ENCODE data around the gene ACSBG1.
"Not testable (repeated sequence)": the region's sequence is repeated elsewhere in the genome, so short reads cannot be mapped to it uniquely, and the experiment has no call there.

Gene ACSBG1

GRCh38 chr15:78170848-78171773 is 63.3 kb downstream of the ACSBG1 start:
- in situ Hi-C loops (cut with MboI; ENCODE audit: low sequenced_read_pairs) = no loop called here

GRCh38 chr15:78168608-78169007 is 65.8 kb downstream of the ACSBG1 start:
- in situ Hi-C loops (cut with MboI; ENCODE audit: low sequenced_read_pairs) = no loop called here

GRCh38 chr15:78167227-78167888 is 67.0 kb downstream of the ACSBG1 start:
- in situ Hi-C loops (cut with MboI; ENCODE audit: low sequenced_read_pairs) = no loop called here

- in situ Hi-C loops (cut with MboI; ENCODE audit: low sequenced_read_pairs) = no loop called here
Measured at GRCh38 chr15:78164010-78164409, 70.4 kb downstream of the ACSBG1 start.

GRCh38 chr15:78162038-78162437 is 72.3 kb downstream of the ACSBG1 start:
- in situ Hi-C loops (cut with MboI; ENCODE audit: low sequenced_read_pairs) = no loop called here

GRCh38 chr15:78159395-78159794 is 75.0 kb downstream of the ACSBG1 start:
- in situ Hi-C loops (cut with MboI; ENCODE audit: low sequenced_read_pairs) = no loop called here

GRCh38 chr15:78157203-78157602 is 77.2 kb downstream of the ACSBG1 start:
- in situ Hi-C loops (cut with MboI; ENCODE audit: low sequenced_read_pairs) = no loop called here

- in situ Hi-C loops (cut with MboI; ENCODE audit: low sequenced_read_pairs) = no loop called here
Measured at GRCh38 chr15:78156653-78157052, 77.7 kb downstream of the ACSBG1 start.

- in situ Hi-C loops (cut with MboI; ENCODE audit: low sequenced_read_pairs) = no loop called here
Measured at GRCh38 chr15:78155355-78155939, 78.9 kb downstream of the ACSBG1 start.

GRCh38 chr15:78154955-78155354 is 79.4 kb downstream of the ACSBG1 start:
- in situ Hi-C loops (cut with MboI; ENCODE audit: low sequenced_read_pairs) = no loop called here

- in situ Hi-C loops (cut with MboI; ENCODE audit: low sequenced_read_pairs) = not testable (repeated sequence)
Measured at GRCh38 chr15:78151075-78151474, 83.3 kb downstream of the ACSBG1 start.

GRCh38 chr15:78149805-78150751 is 84.3 kb downstream of the ACSBG1 start:
- in situ Hi-C loops (cut with MboI; ENCODE audit: low sequenced_read_pairs) = no loop called here

- in situ Hi-C loops (cut with MboI; ENCODE audit: low sequenced_read_pairs) = no loop called here
Measured at GRCh38 chr15:78149068-78149804, 85.1 kb downstream of the ACSBG1 start, which contains the start of gene IDH3A. Gene IDH3A (plus strand): TSS chr15:78149362. CDS start chr15:78149404, 42 bp downstream.

- in situ Hi-C loops (cut with MboI; ENCODE audit: low sequenced_read_pairs) = no loop called here
Measured at GRCh38 chr15:78148392-78149067, 85.8 kb downstream of the ACSBG1 start.

GRCh38 chr15:78147566-78147965 is 86.8 kb downstream of the ACSBG1 start:
- in situ Hi-C loops (cut with MboI; ENCODE audit: low sequenced_read_pairs) = no loop called here

GRCh38 chr15:78146425-78147154 is 87.8 kb downstream of the ACSBG1 start:
- in situ Hi-C loops (cut with MboI; ENCODE audit: low sequenced_read_pairs) = no loop called here

- in situ Hi-C loops (cut with MboI; ENCODE audit: low sequenced_read_pairs) = no loop called here
Measured at GRCh38 chr15:78142332-78142731, 92.0 kb downstream of the ACSBG1 start.

GRCh38 chr15:78140292-78140691 is 94.1 kb downstream of the ACSBG1 start:
- in situ Hi-C loops (cut with MboI; ENCODE audit: low sequenced_read_pairs) = no loop called here

GRCh38 chr15:78139578-78139977 is 94.8 kb downstream of the ACSBG1 start:
- in situ Hi-C loops (cut with MboI; ENCODE audit: low sequenced_read_pairs) = no loop called here

All from hTERT RPE-1 (cell line).